Keratinocyte (primary cell): ENCODE data around the gene NFKBIZ.

Source experiments
- EZH2 ChIP-seq: IDR thresholded peaks from one replicate; pipeline ENCODE4 v1.6.1; 2012; ENCODE audit warnings: inconsistent platforms, mild to moderate bottlenecking, low read length, moderate library complexity
- TF ChIP-seq, protein P1 (sequence below), 3 experiments: IDR thresholded peaks in 1 of 3; conservative IDR thresholded peaks in 1 of 3; optimal IDR thresholded peaks in 1 of 3; 2 replicates in 2 of 3; 3 replicates in 1 of 3; pipeline versions ENCODE3 to v1.5.1; 2011; ENCODE audit warnings: low read length in 3 of 3, mild to moderate bottlenecking in 3 of 3, moderate library complexity in 2 of 3, control low read depth in 1 of 3, inconsistent platforms in 1 of 3; ENCODE audit not compliant: insufficient read depth in 2 of 3; ENCODE audit errors: extremely low read depth in 1 of 3

DNA sequence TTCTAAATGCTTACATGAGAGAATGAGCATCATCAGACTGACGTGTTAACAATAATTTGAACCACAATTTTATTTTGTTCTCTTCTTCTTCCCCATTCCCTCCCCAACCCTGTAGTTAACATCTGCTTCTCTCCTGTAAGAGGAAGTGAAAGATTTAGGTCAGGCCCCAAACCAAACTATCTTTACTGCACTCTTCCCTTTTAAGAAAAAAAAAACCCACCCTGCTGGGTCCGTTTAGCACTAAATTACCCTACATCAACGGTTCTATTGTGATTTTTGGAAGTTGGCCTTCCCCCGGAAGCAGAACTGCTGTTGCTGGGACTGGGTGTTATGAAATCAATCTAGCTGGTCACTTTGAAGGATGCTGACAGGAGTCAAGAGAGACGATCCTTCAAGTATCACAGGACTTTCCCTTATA, 49.4 kb downstream of the NFKBIZ start:
- TF ChIP-seq, protein P1, sequence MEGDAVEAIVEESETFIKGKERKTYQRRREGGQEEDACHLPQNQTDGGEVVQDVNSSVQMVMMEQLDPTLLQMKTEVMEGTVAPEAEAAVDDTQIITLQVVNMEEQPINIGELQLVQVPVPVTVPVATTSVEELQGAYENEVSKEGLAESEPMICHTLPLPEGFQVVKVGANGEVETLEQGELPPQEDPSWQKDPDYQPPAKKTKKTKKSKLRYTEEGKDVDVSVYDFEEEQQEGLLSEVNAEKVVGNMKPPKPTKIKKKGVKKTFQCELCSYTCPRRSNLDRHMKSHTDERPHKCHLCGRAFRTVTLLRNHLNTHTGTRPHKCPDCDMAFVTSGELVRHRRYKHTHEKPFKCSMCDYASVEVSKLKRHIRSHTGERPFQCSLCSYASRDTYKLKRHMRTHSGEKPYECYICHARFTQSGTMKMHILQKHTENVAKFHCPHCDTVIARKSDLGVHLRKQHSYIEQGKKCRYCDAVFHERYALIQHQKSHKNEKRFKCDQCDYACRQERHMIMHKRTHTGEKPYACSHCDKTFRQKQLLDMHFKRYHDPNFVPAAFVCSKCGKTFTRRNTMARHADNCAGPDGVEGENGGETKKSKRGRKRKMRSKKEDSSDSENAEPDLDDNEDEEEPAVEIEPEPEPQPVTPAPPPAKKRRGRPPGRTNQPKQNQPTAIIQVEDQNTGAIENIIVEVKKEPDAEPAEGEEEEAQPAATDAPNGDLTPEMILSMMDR (optimal IDR thresholded peaks at IDR 0.05 in 1 of 3, IDR thresholded peaks at IDR 0.05 in 1 of 3, conservative IDR thresholded peaks at IDR 0.05 in 1 of 3; ENCODE audit: extremely low read depth in 1 of 3, insufficient read depth in 2 of 3, low read length in 3 of 3), result no peak
- no peak for TF ChIP-seq EZH2
